ENCODE data around the gene MAP3K8.
A peak's percentile ranks its signal among the peaks of the same experiment; 100 is the strongest.
"Not testable (repeated sequence)": the region's sequence is repeated elsewhere in the genome, so short reads cannot be mapped to it uniquely, and the experiment has no call there.

MAP3K8 gene

DNA sequence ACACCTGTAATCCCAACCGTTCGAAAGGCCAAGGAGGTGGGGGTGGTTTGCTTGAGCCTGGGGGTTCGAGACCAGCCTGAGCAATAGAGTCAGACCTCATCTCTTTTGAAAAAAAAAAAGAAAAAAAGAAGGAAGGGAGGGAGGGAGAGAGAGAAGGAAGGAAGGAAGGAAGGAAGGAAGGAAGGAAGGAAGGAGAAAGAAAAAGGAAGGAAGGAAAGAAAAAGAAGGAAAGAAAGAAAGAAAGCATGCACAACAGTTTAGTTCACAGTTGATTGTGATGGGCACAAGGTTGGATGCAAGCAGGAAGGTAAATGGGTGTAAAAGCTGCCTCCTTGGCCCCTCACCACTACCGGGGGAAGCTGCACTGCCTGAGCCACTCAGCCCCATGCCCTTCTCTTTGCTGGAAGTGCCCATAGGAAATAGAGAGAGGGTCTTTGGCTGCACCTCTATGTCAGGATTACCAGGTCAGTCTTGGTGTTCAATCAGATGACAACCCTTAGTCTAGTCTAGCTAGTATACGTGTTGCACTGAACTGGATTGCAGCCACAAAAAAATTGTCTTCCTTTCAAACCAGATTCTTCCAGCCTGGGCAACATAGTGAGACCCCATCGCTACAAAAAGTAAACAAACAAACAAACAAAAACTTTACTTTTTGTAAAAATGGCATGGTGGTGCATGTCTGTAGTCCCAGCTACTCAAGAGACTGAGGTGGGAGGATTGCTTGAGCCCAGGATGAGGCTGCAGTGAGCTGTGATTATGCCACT, 20.0 kb downstream of the MAP3K8 start:
- DNase-seq = no peak

DNA sequence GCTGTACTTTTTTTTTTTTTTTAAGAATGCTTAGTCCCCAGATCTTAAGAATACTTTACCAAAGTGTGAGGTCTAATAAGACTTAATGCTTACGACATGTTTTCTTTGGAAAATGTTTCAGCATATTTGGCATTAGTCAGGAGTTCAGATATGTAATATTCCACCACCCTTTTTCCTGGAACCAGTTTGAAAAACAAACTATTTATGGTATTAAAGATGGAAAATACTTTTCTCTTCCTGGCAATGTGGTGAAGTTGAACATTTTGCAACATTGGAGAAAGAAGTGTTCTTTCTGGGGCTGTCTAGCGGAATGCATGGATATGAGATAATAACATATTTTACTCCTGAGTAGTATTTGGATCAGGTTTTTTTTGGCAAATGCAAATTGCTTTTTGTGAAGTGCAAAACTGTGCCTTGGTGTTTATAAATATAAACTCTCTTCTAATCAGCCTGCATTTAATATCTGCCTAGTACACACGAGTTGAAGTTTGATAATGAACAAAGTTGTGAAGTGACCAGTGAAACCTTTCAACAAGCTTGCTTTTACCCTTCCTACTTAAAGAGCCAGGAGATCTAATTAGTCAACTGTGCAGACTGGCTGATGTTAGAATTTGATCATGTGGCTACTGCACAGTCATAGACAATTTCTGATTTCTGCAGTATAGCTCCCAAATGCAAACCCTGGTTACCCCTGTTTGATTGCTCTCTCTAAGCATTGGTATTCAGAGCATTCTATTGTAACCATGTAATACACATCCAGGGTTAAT, 20.9 kb downstream of the MAP3K8 start:
- no peak for DNase-seq

DNA sequence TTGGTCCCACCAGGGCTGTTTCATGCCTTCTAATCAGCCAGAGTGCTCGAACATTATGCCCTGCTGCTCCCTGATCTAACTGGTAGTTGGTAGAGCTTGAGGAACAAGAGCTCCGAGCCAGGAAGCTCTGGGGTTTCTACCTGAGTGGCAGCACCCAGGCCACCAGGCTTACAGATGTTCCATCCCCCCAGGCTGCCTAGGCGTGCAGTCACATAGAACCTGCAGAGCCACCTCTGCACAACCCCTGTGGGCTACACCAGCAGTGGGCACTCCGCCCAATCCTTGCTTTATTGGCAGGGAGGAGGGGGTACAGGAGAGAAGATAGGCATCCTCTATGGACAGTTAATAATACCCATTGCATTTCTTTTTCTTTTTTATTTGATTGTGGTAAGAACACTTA, 21.8 kb downstream of the MAP3K8 start:
- DNase-seq = no peak

DNA sequence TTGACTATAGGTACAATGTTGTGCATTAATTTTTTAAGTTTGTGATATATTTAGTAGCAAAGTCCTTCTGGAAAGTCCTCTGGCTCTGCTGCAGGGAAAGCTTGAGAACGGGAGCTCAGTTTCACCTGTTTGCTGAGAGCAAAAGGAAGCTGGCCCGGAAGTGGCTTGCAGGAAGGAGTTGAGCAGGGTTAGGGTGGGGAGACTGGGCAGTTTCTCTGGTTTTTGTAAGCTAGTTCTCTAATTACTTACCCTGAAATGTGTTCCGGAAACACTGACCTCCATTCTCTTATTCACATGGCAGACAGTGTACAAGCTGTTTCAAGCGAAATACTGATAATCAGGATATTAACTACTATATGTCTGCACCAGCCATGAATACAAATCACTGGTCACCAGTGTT, 22.3 kb downstream of the MAP3K8 start:
- peak; percentile 75 for DNase-seq

DNA sequence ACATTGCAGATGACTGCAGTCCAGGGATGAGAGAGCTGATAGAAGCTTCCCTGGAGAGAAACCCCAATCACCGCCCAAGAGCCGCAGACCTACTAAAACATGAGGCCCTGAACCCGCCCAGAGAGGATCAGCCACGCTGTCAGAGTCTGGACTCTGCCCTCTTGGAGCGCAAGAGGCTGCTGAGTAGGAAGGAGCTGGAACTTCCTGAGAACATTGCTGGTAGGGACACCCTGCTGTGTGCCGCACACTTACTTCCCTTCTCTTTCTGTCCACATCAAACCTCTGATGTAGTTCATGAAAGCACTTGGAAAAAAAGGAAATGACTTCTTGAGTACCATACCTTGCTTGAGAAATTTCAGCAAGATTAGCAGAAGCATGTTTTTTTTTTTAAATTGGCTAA, 25.3 kb downstream of the MAP3K8 start:
- peak; percentile 95 for DNase-seq

DNA sequence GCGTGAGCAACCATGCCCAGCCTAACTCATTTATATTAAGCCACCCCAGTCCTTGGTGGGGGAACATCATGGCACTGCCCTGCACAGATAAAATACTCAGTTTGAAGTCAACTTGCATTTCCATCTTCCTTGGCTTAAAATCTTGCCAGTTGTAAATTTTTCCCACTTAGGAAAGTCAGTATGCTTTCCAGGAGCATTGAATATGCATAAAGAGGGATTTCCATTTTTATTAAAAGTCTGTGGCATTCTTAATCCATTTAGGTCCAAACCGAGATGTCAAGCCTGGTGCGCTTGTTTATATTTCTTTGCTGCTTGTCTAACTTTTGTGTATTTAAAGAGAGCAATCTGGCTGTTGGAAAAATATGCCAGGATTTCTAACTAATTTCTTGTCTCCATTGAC, 26.1 kb downstream of the MAP3K8 start:
- DNase-seq = no peak

DNA sequence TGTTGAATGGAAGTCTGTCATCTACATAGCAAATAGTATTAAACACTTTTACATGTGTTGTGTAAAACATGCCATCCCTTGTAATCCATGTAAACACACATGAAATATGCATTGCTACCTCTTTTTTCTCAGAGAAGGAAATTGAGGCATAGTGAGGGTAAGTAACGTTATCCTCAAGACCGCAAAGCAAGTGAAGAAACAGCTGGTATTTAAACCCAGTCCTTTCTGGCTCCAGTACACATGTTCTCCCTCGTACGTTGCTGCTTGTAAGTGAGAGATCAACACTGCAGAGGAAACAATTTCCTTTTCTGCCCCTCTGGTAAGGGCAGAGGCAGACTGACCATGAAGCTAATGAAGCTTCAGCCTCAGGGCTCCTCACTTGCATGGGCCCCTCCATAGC, 28.5 kb downstream of the MAP3K8 start:
- no peak for DNase-seq

DNA sequence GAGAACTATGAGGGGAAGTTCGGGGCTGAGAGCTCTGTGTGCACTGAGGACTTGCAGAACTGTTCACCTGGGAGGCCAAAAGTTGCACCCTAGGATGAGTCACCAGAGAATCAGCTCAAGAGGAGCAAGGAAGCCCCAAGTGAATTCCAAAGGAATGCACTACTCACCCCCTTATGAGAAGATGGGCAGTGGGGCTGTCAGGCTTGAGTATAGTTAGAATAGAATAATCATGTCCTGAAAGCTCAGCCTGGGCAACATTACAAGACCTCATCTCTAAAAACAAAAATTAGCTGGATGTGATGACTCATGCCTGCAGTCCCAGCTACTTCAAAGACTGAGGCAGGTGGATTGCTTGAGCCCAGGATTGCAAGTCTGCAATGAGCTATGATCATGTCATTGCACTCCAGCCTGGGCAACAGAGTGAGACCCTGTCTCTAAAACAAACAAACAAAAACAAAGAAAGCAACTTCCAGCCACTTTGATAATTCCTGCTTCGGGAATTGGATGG, 30.0 kb downstream of the MAP3K8 start:
- no peak for DNase-seq

DNA sequence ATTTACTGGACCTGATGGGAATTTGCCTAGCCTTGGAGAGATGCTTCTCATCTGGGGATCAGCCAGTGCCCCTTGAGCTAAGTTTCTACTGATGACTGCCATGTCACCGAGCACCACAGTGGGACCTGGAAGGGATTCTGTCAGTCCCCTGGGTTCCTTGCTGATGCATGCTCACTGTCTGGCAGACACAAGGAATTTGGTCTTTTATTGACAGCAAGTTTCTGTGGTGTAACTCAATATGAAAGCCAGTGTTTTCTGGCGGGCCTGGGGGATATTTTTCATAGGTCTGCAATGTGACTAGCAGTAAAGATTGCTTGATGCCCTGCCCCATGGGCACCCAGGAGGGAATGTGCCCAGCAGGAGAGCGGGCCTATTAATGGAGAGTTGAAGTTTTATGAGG, 30.7 kb downstream of the MAP3K8 start:
- no peak for DNase-seq

DNA sequence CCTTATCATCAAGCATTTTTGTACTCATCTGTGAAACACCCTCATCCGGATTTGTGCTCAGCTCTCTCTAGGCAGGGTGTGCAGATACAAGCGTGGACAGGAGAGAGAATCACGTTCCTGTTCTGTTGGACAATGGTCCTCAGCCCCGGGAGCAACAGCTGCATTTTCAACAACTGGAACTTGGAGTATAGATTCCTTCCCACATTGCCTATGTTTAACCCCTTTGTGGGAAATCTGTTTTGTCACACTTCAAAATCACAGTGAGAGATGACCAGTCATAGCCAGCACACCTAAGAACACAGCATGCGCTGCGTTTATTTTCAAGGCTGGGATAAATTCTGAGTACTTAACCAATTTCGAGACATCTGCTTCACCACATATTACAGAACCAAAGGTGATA, 32.5 kb downstream of the MAP3K8 start:
- no peak for DNase-seq

DNA sequence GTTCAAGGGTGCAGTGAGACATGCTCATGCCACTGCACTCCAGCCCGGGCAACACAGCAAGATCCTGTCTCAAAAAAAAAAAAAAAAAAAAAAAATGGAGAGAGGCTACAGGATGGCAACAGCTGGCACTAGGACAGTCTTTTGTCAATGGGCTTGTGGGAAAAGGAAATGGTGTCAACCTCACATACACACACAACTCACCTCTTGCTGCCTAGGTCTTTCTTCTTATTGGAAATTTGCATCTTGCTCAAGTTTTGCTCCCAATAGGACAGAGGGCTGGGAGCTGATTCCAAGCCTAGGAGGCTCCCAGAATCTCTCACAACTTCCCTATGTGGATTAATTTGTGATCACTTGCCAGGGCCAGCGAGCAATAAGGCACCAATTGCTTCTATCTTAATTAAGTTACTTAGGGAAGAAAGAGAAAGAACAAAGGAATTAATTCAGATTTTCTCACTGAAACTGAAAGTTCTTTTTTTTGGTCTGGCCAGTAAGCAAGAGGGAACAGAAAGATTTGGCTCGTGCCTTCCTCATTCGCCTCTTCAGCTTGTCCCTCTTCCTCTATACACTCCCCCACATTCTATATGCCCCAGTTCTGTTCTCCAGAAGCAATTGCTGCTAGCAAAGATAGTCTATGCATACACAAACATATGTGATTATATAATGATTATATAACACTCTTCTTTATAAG, 33.8 kb downstream of the MAP3K8 start:
- DNase-seq = peak; percentile 91

DNA sequence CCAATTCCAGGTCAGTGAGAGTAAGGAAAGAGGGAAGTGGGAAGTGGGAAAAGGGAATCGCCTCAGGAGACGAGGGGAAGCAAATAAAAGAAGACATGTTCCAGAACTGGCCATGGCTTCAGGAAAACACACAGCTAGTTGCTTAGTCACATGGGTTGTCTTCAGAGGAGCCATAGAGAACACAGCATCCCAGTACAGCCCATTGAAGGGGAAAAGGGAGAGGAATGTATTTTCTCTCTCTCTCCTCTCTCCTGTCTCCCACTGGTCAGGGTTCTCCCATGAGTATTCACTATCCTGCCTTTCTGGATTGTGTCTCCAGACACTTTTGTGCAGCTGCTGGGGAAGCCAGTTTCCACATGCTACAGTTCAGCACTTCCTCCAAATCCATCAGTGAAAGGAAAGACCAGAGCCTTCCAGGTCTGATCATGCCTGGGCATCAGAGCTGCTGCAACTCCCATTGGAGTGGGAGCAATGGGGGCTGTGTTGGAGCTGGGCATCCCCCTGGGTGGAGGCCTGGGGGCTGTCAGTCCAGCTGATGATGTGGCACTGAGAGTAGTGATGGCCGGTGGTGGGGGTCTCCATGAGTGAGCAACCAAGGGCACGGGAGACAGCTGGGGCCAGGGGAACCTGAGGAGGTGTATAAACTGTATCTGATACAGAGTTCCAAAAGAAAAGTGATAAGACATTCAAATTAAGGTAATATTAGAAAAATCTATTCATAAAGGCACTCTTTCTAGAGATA, 38.6 kb downstream of the MAP3K8 start:
- DNase-seq = no peak

DNA sequence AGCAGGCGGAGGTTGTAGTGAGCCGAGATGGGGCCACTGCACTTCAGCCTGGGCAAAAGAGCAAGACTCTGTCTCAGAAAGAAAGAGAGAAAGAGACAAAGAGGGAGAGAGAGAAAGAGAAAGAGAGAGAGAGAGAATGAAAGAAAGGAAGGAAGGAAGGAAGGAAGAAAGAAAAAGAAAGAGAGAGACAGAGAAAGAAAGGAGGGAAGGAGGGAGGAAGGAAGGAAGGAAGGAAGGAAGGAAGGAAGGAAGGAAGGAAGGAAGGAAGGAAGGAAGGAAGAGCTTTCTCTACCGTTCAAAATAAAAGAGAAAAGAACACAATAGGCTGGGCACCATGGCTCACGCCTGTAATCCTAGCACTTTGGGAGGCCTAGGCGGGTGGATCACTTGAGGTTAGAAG, 41.5 kb downstream of the MAP3K8 start:
- DNase-seq = not testable (repeated sequence)

DNA sequence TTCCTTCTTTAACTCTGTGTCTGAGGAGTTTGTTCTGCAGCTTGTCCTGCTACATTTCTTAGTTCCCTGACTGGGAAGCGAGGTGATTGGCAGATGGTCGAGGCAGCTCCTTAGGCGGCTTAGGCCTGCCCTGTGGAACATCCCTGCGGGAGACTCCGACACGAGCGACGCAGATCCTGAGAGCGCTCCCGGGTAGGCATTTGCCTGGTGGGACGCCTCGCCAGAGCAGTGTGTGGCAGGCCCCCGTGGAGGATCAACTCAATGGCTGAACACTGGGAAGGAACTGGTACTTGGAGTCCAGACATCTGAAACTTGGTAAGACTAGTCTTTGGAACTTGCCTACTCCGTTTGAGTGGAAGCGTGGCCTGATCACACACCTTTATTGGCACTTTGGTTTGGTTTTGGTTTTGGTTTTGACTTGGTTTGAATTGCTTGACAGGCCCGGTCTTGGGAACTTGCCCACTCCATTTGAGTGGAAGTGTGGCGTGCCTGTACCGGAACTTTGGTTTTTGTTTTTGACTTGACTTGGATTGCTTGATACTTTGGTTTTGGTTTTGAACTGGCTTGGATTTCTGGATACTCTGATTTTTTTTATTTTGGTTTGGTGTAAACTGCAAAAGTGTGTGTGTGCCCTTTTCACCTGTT, 42.6 kb downstream of the MAP3K8 start:
- peak; percentile 68 for DNase-seq

DNA sequence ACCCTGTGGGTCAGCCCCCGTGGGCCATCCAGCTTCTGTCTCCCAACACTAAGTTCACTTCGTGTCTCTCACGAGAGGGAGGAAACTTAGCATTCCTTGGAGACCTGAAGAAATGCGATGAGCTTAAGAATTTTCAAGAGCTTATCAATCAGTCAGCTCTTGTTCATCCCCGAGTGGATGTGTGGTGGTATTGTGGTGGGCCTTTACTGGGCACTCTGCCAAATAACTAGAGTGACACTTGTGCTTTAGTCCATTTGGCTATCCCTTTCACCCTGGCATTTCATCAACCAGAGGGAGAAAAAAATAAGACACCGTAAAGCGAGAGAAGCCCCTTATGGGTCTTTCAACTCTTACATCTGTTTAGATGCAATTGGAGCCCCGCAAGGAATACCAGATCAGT, 45.5 kb downstream of the MAP3K8 start:
- not testable (repeated sequence) for DNase-seq

DNA sequence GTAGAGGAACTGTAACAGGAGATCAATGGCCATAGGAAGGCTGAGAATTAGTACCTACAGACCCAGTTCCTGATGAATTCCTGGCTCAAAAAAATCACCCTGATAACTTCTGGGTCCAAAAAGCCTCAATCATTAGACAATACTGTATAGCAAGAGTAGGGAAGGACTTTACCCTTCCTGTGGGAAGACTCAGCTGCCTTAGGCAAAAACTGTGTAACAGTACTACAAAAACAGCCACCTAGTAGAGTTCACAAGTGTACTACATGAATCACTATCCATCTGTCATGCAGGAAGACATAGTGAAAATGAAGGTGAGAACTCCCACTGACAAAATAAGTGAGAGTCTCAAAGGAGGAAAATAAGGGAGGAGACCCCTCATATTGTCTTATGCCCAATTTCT, 47.6 kb downstream of the MAP3K8 start:
- peak; percentile 32 for DNase-seq

DNA sequence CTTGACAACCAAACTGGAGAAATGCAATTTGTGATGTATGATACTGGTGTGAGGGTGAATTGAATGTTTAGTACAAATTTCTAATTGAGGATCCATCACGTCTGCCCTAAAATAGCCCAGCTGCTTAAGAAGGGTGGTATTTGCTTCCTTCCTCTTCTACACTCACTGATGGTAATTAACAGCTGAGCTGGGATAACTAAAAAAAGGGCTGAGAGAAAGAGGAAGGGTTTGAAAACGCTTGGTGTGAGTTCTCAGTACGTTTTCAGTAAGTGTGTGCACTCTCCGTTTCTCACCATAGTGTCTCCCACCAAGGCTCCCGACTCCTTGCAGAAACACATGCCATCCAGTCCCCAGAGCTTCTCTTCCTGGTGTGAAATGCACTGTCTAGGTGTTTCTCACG, 54.3 kb downstream of the MAP3K8 start:
- peak; percentile 92 for DNase-seq

DNA sequence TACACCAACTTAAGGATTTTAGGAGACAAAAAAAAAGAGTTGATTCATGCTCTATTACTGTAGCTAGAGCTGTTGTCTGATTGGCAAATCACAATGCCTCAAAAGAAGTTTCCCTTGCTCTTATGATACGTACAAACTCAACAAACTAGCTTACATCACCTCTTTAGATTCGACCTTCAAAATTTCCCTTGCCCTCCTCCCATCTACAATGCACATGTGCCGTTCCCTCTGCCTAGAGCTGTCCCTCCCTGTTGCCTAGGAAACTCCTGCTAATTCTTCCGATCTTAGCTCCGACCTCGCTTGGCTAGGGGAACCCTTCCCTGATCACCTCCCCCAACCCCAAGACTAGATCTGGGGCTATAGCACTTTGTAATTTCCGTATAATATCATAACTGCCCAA, 55.4 kb downstream of the MAP3K8 start:
- DNase-seq = no peak

DNA sequence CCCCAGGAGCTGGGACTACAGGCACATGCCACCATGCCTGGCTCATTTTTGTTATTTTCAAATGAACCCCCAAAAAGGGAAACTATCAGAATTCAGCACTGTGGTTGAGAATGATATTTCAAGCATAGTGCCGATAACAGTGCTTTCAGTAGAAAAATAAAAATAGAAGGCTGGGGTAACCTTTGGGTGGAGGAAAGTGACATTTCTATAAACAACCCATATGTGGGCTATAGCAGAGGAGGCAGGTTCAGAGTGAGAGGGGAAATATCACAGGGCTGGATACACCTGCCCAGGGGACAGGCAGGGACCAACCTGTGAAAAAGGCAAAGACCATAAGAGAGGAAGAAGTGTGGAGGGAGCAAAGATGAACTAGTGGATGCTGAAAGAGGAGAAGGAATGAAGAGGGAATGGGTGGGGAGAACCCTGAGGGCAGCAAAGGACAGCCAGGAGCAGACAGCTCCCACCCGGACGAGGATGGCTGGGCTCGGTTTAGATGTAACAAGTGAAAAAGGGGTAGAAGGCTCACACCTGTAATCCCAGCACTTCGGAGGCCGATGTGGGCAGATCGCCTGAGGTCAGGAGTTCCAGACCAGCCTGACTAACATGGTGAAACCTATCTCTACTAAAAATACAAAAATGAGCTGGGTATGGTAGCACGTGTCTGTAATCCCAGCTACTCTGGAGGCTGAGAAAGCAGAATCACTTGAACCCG, 56.5 kb downstream of the MAP3K8 start:
- DNase-seq = no peak

DNA sequence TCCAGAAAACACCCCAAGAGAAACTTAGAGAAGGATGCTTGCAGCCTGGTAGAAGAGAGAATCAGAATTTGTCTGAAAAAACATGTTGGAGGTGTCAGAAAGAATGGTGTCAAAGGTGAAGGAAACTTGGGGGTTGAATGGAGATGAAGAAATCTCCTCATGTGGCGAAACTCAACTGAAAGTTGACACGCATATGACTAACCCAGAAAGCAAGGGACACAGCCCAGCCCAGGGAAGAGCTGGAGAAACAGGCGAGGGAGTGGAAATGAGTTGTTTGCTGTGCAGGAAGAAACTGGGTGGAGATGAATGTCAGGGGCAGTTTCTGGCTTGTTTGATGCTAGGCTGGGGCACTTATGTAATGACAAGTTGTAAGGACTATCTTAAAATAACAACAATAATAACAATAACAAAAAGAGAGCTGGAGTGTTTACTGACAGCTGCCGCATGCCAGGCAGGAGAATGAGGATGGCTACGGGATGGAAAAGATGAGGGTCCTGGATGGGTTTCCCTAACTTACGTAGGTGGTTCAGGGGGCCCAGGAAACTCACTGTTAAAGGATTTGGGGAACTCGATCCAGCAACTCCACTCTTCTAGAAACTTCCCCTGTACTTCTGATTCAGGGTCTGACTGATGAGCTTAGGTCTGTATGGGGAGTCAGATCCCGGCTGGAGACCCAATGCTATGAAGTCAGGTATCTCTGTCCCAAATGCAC, 57.4 kb downstream of the MAP3K8 start:
- peak; percentile 84 for DNase-seq

DNA sequence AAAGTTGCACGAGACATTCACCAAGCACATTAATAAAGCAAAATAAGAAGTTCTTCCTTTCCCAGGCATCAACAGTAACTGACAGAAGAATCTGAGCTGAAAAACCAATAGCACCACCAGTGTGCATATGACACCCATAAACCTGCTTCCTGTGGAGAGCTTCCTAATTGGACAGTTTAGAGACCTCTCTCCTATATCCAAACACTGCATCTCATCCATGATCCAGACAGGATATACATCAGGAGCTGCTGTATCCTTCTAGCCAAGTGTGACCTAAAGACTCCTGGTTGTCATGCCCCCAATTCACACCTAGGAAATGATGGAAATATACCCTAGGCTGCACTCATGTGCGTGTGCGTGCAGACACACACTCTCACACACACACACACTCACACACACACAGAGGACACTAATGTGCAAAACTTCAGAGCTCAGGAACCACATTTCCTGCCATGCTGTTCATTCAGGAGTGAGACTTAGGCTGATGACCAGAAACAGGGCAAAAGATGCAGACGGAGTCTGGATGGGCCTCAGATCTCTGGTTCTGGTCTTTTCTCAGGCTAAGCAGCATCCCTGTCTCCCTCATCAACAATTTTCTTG, 58.0 kb downstream of the MAP3K8 start:
- no peak for DNase-seq

Measured in MV-4-11 (cell line).